ENCODE measurements around the gene MYRIP.

- TF ChIP-seq E2F4 (CRISPR knock-in tag; IDR thresholded peaks at IDR 0.05; ENCODE audit: borderline replicate concordance, low read depth): no peak
- no peak for TF ChIP-seq TEAD4 (CRISPR knock-in tag; IDR thresholded peaks at IDR 0.05)
- no peak for TF ChIP-seq USF1 (CRISPR knock-in tag; IDR thresholded peaks at IDR 0.05)
- no peak for TF ChIP-seq EMX1 (CRISPR knock-in tag; IDR thresholded peaks at IDR 0.05)
- TF ChIP-seq E2F1 (CRISPR knock-in tag; IDR thresholded peaks at IDR 0.05): no peak
- no peak for TF ChIP-seq MXD4 (CRISPR knock-in tag; IDR thresholded peaks at IDR 0.05; ENCODE audit: borderline replicate concordance)
- no peak for TF ChIP-seq CTCF (IDR thresholded peaks at IDR 0.05)
- TF ChIP-seq ZNF317 (CRISPR knock-in tag; IDR thresholded peaks at IDR 0.05; ENCODE audit: borderline replicate concordance, low read depth): no peak
- no peak for TF ChIP-seq NFYB (CRISPR knock-in tag; conservative IDR thresholded peaks at IDR 0.05; ENCODE audit: low read depth)
- no peak for TF ChIP-seq ETV6 (CRISPR knock-in tag; IDR thresholded peaks at IDR 0.05)
- no peak for TF ChIP-seq USF2 (CRISPR knock-in tag; IDR thresholded peaks at IDR 0.05)
- no peak for TF ChIP-seq FOXP1 (CRISPR knock-in tag; IDR thresholded peaks at IDR 0.05; ENCODE audit: borderline replicate concordance)
- TF ChIP-seq JAZF1 (CRISPR knock-in tag; IDR thresholded peaks at IDR 0.05): no peak
- no peak for TF ChIP-seq KAT7 (CRISPR knock-in tag; IDR thresholded peaks at IDR 0.05; ENCODE audit: borderline replicate concordance)
Observed at GRCh38 chr3:39801216-39801615, 8.2 kb upstream of the MYRIP start.
